SU-DHL-6 (cell line): Measurements from ENCODE around the gene ATRNL1.
"Not testable (repeated sequence)": the region's sequence is repeated elsewhere in the genome, so short reads cannot be mapped to it uniquely, and the experiment has no call there.

Experiments used
- H2AFZ ChIP-seq: fragments of 200-600 bp; sonication (generic); 2 replicates; pipeline ENCODE4 v1.6.1; 2014; ENCODE audit warnings: low read depth, mild to moderate bottlenecking, moderate library complexity, mixed read lengths, antibody characterized with exemption, low read length; ENCODE audit not compliant: severe bottlenecking
- H3F3A ChIP-seq: fragments of 200-600 bp; shearing (Covaris generic); 2 replicates; pipeline ENCODE4 v1.6.0; 2016; ENCODE audit warnings: antibody characterized with exemption, mild to moderate bottlenecking; ENCODE audit not compliant: insufficient read depth
- H3K27ac ChIP-seq: fragments of 200-600 bp; sonication (generic); 2 replicates; pipeline ENCODE4 v1.5.1; 2016; ENCODE audit warnings: low read depth, mild to moderate bottlenecking, low read length, moderate library complexity, mixed read lengths
- H3K27me3 ChIP-seq: fragments of 200-600 bp; sonication (generic), shearing (Covaris generic); 2 replicates; pipeline ENCODE4 v1.6.0; 2014; ENCODE audit warnings: mild to moderate bottlenecking, low read length
- H3K36me3 ChIP-seq: fragments of 200-600 bp; sonication (generic); 2 replicates; pipeline ENCODE4 v1.6.1; 2014; ENCODE audit warnings: mild to moderate bottlenecking, low read length, mixed read lengths
- H3K4me2 ChIP-seq: fragments of 300-600, 200-600 bp; shearing (Covaris generic), sonication (generic); 2 replicates; pipeline ENCODE4 v1.6.0; 2014; ENCODE audit warnings: low read length, low read depth, mild to moderate bottlenecking; ENCODE audit not compliant: poor library complexity, severe bottlenecking
- H3K4me3 ChIP-seq: fragments of 200-600 bp; sonication (generic); 2 replicates; pipeline ENCODE4 v1.5.1; 2014; ENCODE audit warnings: antibody characterized with exemption, low read length, mild to moderate bottlenecking, mixed read lengths; ENCODE audit not compliant: insufficient read depth, poor library complexity, severe bottlenecking
- H3K79me2 ChIP-seq: fragments of 200-600 bp; sonication (generic); 2 replicates; pipeline ENCODE4 v1.6.1; 2014; ENCODE audit warnings: mild to moderate bottlenecking, low read length, moderate library complexity; ENCODE audit not compliant: insufficient read depth
- H3K9ac ChIP-seq: fragments of 200-600 bp; sonication (generic); 2 replicates; pipeline ENCODE4 v1.7.0; 2014; ENCODE audit warnings: mild to moderate bottlenecking, low read length
- H3K9me2 ChIP-seq: fragments of 200-600 bp; sonication (generic); replicated peaks from 2 replicates; pipeline ENCODE4 v1.6.1; 2014; ENCODE audit warnings: low read length; ENCODE audit not compliant: insufficient read depth
- H3K9me3 ChIP-seq: fragments of 200-600 bp; sonication (generic); 2 replicates; pipeline ENCODE4 v1.6.1; 2014; ENCODE audit warnings: low read length, mixed read lengths; ENCODE audit not compliant: insufficient read depth
- H4K20me1 ChIP-seq: fragments of 200-600 bp; sonication (generic); 2 replicates; pipeline ENCODE4 v1.6.1; 2014; ENCODE audit warnings: low read depth, mild to moderate bottlenecking, antibody characterized with exemption, low read length, moderate library complexity, mixed read lengths
- CTCF ChIP-seq: fragments of 200-600 bp; sonication (generic); IDR thresholded peaks from one replicate; pipeline ENCODE4 v1.5.1; 2017; ENCODE audit warnings: antibody characterized with exemption, mild to moderate bottlenecking, low read length, moderate library complexity; ENCODE audit not compliant: insufficient read depth, poor library complexity, severe bottlenecking
- EZH2phosphoT487 ChIP-seq: fragments of 200-600 bp; sonication (generic), shearing (Covaris generic); conservative IDR thresholded peaks from 2 replicates; pipeline ENCODE4 v1.6.1; 2018; ENCODE audit warnings: mild to moderate bottlenecking, antibody characterized with exemption, low read length, moderate library complexity, mixed read lengths

ATRNL1 gene

DNA sequence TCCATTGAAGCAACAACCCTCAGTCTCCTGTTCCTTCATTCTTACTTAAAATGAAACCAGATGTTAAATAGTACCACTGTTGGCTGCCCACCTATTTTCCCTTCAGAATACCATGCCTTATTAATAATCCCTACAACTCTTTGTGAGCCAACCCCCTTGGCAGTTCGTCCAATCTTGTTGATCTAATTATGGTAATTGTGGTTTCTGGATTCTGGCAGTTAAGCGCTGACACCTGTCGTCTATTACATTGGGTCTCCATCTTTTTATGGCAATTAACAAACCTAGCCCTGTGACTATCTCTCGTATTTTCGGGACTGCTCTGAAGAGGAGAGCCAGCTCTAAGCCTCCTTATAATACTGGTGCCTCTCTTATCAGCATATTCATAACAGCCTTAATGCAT lies 432.0 kb downstream of the ATRNL1 start:
- H3K4me3 ChIP-seq: no peak overlapping the region
- H3K4me2 ChIP-seq: no peak overlapping the region
- H3K27me3 ChIP-seq: no peaks in the 10 kb centered on the region
- no peak for TF ChIP-seq CTCF
- TF ChIP-seq EZH2phosphoT487: no peak
- no peak overlapping the region for H3K27ac ChIP-seq
- H3K9ac ChIP-seq: no peak overlapping the region
- H3K36me3 ChIP-seq: no peaks in the 10 kb centered on the region
- no peaks in the 10 kb centered on the region for H3K9me3 ChIP-seq
- no peaks in the 10 kb centered on the region for H4K20me1 ChIP-seq
- H3K9me2 ChIP-seq: no peaks in the 10 kb centered on the region
- no peaks in the 10 kb centered on the region for H3F3A ChIP-seq
- H3K79me2 ChIP-seq: no peaks in the 10 kb centered on the region
- H2AFZ ChIP-seq: no peak overlapping the region

DNA sequence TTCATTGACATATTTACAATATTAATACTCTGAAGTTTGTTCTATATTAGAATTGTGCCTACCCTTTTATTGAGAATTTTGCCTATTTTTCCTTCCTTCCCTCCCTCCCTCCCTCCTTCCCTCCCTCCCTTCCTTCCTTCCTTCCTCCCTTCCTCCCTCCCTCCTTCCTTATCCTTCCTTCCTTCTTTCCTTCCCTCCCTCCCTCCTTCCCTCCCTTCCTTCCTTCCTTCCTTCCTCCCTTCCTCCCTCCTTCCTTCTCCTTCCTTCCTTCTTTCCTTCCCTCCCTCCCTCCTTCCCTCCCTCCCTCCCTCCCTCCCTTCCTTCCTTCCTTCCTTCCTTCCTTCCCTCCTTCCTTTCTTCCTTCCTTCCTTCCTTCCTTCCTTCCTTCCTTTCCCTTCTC lies 434.5 kb downstream of the ATRNL1 start:
- H3K36me3 ChIP-seq, H3K79me2 ChIP-seq, H3K9me2 ChIP-seq, H3K27ac ChIP-seq, H3K9ac ChIP-seq, H3K9me3 ChIP-seq, H3K4me2 ChIP-seq, H4K20me1 ChIP-seq, H3K27me3 ChIP-seq, H3F3A ChIP-seq, H2AFZ ChIP-seq, H3K4me3 ChIP-seq: not testable (repeated sequence)

- not testable (repeated sequence) for H3K9ac ChIP-seq, H3K36me3 ChIP-seq, H3K79me2 ChIP-seq, H3K27ac ChIP-seq, H3K9me3 ChIP-seq, H2AFZ ChIP-seq, H3K9me2 ChIP-seq, H4K20me1 ChIP-seq, H3F3A ChIP-seq, H3K4me3 ChIP-seq, H3K27me3 ChIP-seq, H3K4me2 ChIP-seq
Observed at GRCh38 chr10:115536401-115536800, 443.2 kb downstream of the ATRNL1 start.

DNA sequence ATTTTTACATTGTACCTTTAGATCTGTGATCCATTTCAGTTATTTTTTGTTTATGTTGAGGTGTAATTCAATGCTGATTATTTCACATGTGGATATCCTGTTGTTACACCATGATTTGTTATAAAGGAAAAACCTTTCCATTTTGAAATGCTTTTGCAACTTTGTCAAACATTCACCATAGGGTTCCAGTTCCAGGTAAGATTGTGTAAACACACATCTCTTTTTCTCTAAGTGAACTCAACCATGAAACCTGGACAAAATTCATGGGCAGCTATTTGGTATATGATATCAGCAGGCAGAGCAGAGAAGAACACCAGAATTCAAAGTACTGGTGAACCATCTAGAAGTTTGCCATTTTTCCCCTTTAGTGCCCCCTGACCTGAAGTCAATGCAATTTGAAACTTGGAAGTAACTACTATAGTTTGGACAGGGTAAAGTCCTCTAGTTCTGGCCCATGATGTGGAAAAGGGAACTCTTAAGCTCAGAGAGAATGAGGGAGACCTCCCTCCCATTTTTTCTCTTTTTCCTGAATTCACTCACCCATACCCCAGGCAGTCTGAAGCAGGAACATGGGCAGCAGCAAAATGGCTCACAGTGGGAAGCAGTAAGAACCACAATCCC lies 446.1 kb downstream of the ATRNL1 start:
- Histone ChIP-seq H3K9ac (no peak overlapping the region), H3K4me3 (no peak overlapping the region)

More for the DNA sequence above, 446.1 kb downstream of the ATRNL1 start:
- Histone ChIP-seq H3K4me2 (no peak overlapping the region), H2AFZ (no peak overlapping the region), H3F3A (no peaks in the 10 kb centered on the region), H3K9me2 (no peaks in the 10 kb centered on the region), H3K36me3 (no peaks in the 10 kb centered on the region), H3K27ac (no peak overlapping the region), H4K20me1 (no peaks in the 10 kb centered on the region), H3K79me2 (no peaks in the 10 kb centered on the region), H3K27me3 (no peaks in the 10 kb centered on the region), H3K9me3 (no peaks in the 10 kb centered on the region)
- no peak for TF ChIP-seq EZH2phosphoT487
- no peak for TF ChIP-seq CTCF
